ENCODE results near the gene KIF2C. TPM values are rescaled to one million over a fixed set of nuclear protein-coding genes. Genes with fewer than 3 reads are reported as not detected.
"Not testable (repeated sequence)": the region's sequence is repeated elsewhere in the genome, so short reads cannot be mapped to it uniquely, and the experiment has no call there.

KIF2C gene
- total RNA-seq, 1 donor from 2014 or later: 56.5 TPM

GRCh38 chr1:44735992-44736391 is 3.6 kb upstream of the KIF2C start:
- Mint-ChIP-seq H3K27me3 (no peaks in the 10 kb centered on the region), H3K4me3 (no peak overlapping the region), H3K36me3 (no peaks in the 10 kb centered on the region)

DNA sequence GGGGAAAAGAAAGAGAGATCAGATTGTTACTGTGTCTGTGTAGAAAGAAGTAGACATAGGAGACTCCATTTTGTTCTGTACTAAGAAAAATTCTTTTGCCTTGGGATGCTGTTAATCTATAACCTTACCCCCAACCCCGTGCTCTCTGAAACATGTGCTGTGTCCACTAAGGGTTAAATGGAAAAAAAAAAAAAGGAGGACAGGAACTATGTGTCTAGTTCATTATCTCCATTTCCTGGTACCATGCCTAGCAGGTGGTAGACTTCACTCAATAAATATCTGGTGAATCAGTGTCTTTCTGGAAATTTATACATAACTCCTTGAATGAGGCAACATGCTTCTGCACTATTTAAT is 707 bp upstream of the KIF2C start:
- H3K9me3 Mint-ChIP-seq; H3K36me3 Mint-ChIP-seq; DNase-seq (ENCODE audit: extremely low spot score, unreplicated experiment); H3K27me3 Mint-ChIP-seq: not testable (repeated sequence)
- peak overlapping the region; percentile 92 for H3K4me3 Mint-ChIP-seq
- H3K4me1 Mint-ChIP-seq (ENCODE audit: unreplicated experiment): peaks cover 16% of the 10 kb centered on the region
- peak overlapping the region; percentile 89 for H3K27ac Mint-ChIP-seq

More at GRCh38 chr1:44735992-44736391, 3.6 kb upstream of the KIF2C start:
- no peak for TF ChIP-seq CTCF (conservative IDR thresholded peaks at IDR 0.05)
- no peak overlapping the region for H3K27ac Mint-ChIP-seq
- no peaks in the 10 kb centered on the region for H3K9me3 Mint-ChIP-seq
- DNase-seq (ENCODE audit: extremely low spot score, unreplicated experiment): no peak
- peaks cover 11% of the 10 kb centered on the region for H3K4me1 Mint-ChIP-seq (ENCODE audit: unreplicated experiment)

DNA sequence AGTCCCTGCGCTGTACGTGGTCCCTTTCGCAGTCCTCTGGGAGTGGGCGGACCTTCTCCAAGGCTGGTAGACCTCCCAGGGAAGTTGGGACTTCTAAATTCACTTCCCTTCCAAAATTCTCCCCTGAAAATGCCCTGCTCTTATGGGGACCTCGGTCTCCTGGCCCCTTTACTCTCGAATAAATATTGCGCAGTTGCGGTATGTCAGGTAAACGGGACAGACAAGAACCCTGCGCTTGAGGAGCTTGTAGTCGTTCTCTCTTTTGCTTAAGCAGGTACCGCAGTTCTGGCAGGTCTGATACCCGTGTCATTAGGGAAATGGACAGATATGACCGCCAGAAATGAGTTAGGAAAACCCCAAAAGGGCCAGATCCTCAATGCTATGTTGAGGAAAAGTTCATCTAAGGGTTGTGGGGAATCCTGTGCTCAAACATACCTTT is 561 bp downstream of the KIF2C start:
- Mint-ChIP-seq H3K4me3 (peak overlapping the region; percentile 92), H3K27ac (peak overlapping the region; percentile 89), H3K9me3 (no peaks in the 10 kb centered on the region), H3K27me3 (no peaks in the 10 kb centered on the region), H3K4me1 (ENCODE audit: unreplicated experiment) (peaks cover 16% of the 10 kb centered on the region), H3K36me3 (peaks cover 10% of the 10 kb centered on the region)
- no peak for TF ChIP-seq CTCF (conservative IDR thresholded peaks at IDR 0.05)
- no peak for DNase-seq (ENCODE audit: extremely low spot score, unreplicated experiment)

DNA sequence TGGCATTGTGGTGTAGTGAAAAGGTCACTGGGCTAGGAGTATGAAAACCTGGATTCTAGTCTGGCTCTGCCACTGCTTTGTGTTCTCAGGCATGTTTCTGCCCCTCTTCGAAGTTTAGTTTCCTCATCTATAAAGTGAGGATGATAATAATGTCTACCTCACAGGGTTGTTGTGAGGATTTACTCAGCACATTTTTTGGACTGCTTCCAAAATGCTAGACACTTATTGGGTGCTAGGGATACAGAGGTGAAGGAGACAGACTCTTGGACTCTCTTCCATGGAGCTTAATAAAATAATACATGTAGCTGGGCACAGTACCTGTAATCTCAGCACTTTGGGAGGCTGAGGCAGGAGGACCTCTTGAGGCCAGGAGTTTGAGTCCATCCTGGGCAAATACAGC is 3.6 kb downstream of the KIF2C start:
- Mint-ChIP-seq H3K27me3 (no peaks in the 10 kb centered on the region), H3K27ac (no peak overlapping the region), H3K36me3 (peaks cover 10% of the 10 kb centered on the region), H3K9me3 (no peaks in the 10 kb centered on the region), H3K4me1 (ENCODE audit: unreplicated experiment) (peaks cover 16% of the 10 kb centered on the region), H3K4me3 (peak overlapping the region; percentile 44)
- TF ChIP-seq CTCF (conservative IDR thresholded peaks at IDR 0.05): no peak
- no peak for DNase-seq (ENCODE audit: extremely low spot score, unreplicated experiment)

DNA sequence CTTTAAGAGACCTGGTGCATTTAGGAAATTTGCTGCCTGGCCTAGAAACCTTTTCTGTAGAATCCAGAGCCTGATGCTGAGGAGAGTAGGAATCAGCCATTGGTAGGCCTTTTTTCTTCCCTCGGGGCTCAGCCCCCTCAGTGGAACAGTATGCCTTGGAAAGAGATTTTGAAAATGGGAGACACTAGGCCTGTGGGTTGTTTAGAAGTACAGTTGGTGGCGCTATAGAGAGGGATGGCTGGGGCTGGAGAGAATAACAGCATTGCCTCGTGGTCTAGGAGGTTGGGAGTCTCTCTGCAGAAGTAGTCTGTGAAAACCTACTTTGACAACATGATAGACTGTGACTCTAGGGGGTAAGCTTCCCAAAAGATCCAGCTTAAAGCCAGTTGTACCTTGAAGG is 8.2 kb downstream of the KIF2C start:
- Mint-ChIP-seq H3K4me3 (no peak overlapping the region), H3K36me3 (peaks cover 8% of the 10 kb centered on the region), H3K9me3 (no peaks in the 10 kb centered on the region), H3K4me1 (ENCODE audit: unreplicated experiment) (peaks cover 4% of the 10 kb centered on the region), H3K27ac (no peak overlapping the region), H3K27me3 (no peaks in the 10 kb centered on the region)
- no peak for DNase-seq (ENCODE audit: extremely low spot score, unreplicated experiment)
- no peak for TF ChIP-seq CTCF (conservative IDR thresholded peaks at IDR 0.05)

GRCh38 chr1:44757420-44757819 is 17.8 kb downstream of the KIF2C start:
- Mint-ChIP-seq H3K9me3 (no peaks in the 10 kb centered on the region), H3K36me3 (peaks cover 5% of the 10 kb centered on the region)
- TF ChIP-seq CTCF (conservative IDR thresholded peaks at IDR 0.05): no peak

More at GRCh38 chr1:44757420-44757819, 17.8 kb downstream of the KIF2C start:
- H3K27me3 Mint-ChIP-seq: no peaks in the 10 kb centered on the region
- no peak for DNase-seq (ENCODE audit: extremely low spot score, unreplicated experiment)
- H3K27ac Mint-ChIP-seq: no peak overlapping the region
- H3K4me3 Mint-ChIP-seq: no peak overlapping the region
- H3K4me1 Mint-ChIP-seq (ENCODE audit: unreplicated experiment): no peaks in the 10 kb centered on the region
